GM19397 (cell line): ENCODE data around the gene SLC4A7.
"Not testable (repeated sequence)": the region's sequence is repeated elsewhere in the genome, so short reads cannot be mapped to it uniquely, and the experiment has no call there.

Source experiments
- ATAC-seq: cut with Tn5 transposase; IDR thresholded peaks from one replicate; pipeline ENCODE4 v1.9.1; 2021; ENCODE audit warnings: mild to moderate bottlenecking, moderate library complexity; ENCODE audit not compliant: unreplicated experiment

The SLC4A7 gene

DNA sequence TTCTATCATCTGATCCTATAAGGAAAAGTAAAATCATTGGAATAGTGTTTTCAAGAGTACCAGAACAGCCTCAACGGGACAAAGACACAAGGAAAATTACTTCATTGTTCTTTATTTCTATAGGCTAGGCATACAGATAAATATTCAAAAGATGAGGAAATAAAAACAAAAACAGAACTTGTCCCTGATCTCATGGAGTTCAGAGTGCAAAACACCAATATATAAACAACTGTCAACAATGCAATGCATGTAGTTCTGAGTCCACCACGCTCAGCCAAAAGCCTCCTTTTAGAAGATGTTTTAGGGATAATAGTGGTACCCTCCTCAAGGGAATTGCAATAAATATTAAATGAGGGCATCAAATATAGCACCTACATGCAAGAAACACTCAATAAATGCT lies 4.6 kb upstream of the SLC4A7 start:
- ATAC-seq, result no peak

DNA sequence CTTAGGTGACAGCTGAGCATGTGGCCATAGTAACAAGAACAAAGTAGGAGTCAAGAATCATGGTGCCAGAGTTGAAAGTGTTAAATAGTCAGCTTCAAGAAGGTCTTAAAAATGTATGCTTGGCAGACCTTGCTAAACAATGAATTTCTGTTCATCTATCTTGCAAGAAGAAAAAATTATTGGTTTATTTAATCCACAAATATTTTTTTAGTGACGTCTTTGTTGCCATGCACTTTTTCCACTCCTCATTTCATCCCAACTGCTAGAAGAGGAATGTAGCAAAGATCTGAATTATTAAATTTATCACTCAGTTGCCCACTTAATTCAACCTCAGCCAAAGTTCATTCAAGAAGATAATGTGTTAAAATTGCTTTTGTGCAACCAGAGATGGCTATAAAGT lies 3.2 kb upstream of the SLC4A7 start:
- ATAC-seq, result no peak

DNA sequence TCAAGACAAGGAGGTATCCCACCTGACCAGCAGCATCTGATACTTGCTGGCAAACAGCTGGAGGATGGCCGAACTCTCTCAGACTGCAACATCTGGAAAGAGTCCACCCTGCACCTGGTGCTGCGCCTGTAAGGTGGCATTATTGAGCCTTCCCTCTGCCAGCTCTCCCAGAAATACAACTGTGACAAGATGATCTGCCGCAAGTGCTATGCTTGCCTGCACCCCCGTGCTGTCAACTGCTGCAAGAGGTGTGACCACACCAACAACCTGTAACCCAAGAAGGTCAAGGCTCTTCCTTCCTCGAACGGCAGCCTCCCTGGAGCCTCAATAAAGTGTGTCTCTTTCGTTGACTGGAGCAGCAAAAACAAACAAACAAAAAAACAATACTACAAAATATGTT lies 2.2 kb upstream of the SLC4A7 start:
- ATAC-seq, result no peak

DNA sequence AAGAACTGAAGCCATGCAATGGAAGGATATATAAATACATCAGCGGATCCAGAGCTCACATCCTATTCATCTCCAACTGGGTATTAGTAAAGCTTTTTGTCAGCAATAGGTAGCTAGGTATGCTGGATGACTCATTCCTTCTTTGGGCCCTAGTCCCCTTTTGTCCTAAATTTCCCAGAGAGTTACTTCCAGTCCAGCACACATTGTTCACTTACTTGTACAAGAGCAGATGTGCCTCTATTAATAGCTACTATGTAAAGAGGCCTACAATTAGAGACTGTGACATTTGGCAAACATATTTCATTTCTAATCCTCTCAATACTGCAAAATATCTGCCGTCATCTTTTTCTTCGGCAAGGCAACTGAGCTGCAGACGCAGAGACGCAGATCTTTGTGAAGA lies 1.7 kb upstream of the SLC4A7 start:
- no peak for ATAC-seq

DNA sequence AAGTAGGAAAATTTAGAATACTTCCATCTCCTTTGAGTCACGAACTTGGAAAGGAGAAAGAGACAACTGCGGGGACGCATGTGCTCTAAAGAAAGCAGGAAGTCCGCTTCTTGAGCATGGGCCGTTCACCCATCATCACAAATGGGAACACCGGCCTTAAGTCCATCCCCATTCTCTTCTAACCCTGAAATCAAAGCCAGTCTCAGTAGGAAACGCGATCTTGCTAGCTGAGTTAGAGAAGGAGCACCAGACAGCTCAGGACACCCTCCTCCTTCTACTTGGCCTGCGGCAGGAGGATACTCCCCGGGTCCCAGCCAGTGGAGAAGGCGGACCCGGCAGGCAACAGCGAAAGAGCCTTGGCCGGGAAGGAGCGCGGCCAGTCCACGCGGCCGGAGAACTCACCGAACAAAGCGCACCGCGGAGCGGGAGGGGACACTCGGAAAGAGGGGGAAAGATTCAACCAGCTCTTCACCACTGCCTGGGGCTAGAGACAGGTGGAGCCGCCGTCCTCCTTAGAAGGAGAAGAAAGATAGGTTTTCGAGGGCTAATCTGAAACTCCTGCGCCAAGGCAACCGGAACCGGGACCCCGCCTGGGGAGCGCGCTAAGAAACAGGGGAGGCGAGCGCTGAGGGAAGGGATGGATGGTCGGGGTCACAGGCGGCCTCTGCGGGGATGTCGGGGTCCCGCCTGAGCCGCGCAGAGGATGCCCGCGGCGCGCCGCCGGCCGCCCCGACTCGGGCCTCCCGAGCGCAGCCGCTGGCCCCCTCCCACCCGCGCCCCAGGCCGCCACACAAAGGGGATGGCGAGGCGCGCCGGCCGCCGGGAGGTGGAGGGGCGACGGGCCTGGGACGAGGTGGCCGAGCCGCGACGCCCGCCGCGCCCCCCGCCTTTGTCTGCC lies 818 bp downstream of the SLC4A7 start:
- ATAC-seq, result peak; percentile 22

DNA sequence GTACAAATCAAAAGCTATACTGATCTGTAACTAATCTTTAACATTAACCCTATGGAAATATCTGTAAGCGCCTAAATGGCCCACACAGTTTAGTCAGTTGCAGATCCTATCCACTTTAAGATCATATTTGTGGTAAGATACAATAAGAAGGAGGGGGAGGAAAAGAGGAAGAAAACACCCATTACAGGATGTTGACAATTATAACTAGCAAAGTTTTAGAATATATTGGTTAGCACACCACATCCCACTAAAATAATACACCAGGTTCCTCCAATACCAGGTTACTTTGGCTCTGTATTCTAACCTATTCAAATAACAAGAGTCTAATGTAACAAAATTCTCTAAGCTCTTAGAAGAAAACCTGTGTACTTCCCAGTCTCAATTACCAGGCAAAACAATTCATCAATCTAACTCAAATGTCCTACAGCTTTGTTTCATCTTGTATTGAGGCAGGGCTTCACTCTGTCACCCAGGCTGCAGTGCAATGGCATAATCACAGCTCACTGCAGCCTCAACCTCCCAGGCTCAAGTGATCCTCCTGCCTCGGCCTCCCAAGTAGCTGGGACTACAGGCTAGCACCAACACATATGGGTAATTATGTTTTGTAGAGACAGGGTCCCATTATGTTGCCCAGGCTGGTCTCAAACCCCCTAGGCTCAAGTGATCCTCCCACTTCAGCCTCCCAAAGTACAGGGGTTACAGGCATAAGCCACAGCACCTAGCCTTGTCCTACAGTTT lies 4.2 kb downstream of the SLC4A7 start:
- no peak for ATAC-seq

DNA sequence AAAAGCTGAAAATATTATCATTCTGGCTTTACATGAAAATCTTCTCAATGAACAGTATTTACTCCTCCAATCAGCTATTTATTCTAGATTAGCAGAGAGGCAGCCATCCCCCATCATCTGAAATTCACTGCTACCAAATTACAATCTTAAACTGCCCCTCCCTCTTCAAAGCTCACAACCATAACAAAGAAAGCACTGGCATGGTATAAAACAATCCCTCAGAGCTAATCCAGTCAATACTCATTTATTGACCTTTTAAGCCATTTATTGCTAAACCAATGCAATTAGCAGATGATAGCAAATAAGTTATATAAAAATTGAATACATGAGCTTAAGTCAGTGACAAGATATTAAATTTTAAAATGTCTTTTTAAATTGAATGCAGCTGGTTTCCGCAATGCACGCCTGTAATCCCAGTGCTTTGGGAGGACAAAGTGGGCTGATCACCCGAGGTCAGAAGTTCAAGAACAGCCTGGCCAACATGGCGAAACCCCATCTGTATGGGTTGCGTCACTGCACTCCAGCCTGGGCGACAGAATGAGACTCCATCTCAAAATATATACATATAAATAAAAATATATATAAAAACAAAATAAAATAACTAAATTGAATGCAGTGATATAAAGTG lies 12.1 kb downstream of the SLC4A7 start:
- ATAC-seq, result no peak

DNA sequence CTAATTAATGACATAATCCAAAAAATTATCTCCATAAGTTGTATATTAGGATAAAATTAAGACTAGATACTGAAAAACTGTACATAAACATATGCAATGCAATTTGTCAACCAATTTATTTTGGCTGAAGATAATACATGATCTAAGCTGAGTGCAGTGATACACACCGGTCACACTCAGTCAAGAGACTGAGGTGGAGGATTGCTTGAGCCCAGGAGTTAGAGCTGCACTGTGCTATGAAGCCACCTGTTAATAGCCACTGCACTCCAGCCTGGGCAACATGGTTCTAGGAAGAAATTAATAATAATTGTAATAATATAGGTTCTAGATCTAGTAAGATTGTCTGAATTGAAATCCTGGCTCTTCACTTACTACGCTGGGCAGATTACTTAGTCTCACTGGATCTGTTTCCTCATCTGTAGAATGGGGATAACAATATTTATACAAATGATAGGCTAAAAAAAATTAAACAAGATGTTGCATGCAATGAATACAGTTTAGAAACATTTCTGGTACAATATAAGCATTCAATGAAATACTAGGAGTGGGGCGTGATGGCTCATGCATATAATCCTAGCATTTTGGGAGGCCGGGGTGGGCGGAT lies 15.8 kb downstream of the SLC4A7 start:
- ATAC-seq, result no peak

DNA sequence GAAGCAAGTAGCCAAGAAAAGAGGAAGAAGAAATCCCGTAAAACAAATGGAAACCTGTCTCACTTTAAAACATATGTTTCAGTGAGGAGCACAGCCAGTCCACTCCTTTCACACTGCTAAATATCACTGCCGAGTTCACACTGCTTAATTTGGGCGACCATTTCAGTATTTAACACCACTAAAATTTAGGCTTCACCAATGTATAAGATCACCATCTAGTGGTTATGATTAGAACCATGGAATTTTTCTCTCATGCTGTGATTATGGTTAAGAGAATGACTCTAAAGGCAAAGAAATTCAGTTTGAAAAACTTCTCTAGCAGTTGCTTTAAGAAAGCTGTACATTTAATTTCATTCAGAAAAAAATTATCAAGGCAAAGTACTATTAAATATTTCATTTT lies 16.6 kb downstream of the SLC4A7 start:
- peak; percentile 68 for ATAC-seq

DNA sequence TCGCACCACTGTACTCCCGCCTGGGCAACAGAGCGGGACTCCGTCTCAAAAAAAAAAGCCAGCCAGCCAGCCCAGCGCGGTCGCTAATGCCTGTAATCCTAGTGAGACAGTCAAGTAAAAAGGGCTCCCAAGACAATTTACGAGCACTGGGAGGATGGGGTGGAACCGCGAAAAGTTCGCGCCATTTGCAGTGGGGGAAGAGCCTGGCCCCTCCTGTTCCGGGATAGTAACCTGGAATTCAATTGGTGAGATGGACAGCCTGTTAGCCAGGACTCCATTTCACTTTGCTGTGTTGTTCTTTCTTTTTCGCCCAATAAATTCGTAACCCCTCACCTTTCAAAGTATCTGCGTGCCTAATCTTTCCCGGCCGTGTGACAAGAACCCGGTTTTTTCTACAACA lies 19.5 kb downstream of the SLC4A7 start:
- no peak for ATAC-seq

DNA sequence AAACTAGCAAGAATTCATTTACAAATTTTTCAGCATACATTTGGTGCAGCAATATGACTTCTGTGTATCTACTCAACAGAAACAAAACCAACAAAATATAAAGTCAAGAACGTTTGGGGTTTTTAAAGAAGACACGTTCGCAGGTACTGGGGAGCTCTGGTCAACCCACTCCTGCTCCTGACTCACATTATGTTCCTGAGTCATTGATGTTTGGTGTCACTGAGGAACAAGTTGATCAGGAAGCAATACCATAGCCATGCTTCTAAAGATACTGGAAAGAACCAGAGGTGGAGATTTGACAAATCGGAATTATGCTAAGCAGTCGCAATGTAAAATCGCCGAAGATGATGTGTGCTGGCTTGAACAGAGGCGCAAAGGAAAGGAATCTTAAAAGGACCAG lies 22.0 kb downstream of the SLC4A7 start:
- no peak for ATAC-seq

DNA sequence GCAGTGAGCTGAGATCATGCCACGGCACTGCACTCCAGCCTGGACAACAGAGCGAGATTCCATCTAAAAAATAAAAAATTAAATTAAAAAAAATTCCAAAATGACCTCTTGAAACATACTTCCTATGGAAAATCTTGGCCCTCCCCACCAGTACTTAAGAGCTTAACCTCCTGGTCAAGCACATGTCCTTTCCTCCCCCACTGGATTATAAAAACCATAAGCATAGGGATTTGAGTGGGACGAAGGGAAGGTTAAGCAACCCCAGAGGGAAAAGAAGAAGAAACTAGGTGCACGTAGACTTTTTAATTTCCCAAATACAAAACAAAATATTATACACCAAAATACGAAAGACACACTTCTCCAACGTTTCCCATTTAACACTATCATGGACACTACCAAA lies 25.3 kb downstream of the SLC4A7 start:
- ATAC-seq, result no peak

DNA sequence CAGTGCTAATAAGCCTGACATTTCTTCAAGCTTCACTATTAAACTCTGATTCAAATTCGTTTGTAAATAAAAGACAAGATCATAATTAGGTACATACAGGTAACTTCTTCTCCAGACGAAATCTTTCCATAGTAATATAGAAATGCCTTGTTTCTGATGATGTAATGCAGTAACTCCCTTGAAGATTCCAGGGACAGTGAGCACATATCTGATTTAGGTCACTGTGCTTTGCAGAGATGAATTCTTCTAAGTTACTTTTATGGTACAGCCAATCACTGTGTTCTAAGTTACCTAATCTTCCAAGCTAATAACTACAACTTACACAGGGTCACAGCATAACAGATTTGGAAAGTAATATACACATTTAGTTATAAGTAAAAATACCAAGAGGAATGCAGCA lies 27.6 kb downstream of the SLC4A7 start:
- no peak for ATAC-seq

DNA sequence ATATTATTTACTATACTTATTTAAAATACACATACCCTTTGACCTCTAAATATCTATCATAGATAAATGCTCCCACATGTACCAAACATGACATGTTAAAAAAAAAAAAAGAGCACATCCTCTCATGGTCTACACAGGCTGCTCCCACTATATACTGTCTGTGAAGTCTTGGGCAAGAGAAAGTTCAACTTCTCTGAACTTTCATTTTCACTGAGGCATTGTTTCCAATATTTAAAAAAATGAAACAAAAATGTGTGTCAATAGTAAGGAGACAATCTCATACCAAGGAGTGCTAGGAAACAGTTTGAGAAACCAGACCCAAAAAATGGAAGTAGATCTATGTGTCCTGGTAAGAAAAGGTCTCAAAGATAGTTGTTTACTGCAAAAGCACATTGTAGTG lies 29.3 kb downstream of the SLC4A7 start:
- ATAC-seq, result no peak

DNA sequence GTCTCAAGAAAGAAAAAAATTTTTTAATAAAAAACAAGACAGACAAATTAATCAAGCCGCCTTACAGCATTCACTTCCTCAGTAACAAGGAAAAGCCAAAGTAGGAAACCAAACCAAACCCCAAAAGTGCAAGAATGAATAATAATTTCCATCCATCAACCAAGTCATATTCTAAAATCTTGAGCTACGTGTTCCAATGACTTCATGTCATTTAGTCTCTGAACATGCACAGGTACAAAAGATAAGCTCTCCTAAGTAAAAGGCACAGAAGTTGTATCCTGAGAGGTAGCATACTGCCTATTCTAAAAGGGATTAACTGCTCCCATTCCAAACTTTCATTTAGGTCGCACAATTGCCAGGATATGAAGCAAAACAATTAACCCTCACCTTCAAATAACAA lies 29.7 kb downstream of the SLC4A7 start:
- no peak for ATAC-seq

DNA sequence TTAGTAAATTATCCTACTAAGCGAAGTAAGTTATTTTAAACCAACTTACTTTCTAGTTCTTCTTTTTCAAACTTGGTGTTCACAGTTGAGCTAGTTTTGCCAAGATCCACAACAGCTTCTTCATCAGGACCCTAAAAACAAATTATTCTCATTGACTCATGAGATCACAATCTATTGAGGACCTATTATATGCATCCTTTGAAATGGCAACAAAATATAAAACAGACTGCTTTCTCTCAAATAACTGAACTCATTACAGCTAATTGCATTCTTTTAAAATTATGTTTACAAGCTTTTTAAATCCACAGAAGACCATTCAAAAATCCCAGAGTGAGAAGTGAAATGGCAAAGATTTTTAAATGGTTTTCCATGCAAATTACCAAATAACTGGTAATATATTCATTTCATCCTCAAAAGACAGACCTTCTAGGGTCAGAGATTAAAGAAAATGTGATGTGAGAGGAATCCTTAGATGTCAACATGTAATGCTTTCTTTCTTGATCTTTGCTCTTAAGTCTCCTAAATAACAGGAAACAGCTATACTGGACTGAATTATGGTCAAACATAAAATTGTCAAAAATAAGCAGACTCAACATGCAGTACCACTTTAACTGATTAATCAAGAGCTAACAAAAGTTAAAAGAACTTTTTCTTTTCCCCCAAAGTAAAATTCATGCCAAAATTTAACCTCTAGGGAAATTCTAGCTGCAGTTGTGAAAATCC lies 31.7 kb downstream of the SLC4A7 start:
- ATAC-seq, result no peak

DNA sequence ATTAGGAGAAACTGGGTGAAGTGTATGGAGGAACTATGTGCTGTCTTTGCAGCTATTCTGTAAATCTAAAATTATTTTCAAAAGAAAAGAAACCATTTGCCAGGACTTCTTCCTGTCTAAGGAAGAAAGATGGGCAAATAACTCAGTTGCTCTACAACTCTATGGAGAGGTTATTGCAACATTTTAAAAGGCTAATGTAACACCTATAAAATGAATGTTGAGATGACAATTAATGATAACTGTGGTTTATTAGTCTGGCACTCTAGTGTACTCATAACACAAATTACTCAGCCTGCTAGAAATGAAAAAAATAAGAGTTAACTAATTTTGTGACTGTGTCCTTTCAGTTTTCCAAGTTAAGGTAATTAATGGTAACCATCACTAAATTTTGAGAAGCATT lies 32.3 kb downstream of the SLC4A7 start:
- no peak for ATAC-seq

DNA sequence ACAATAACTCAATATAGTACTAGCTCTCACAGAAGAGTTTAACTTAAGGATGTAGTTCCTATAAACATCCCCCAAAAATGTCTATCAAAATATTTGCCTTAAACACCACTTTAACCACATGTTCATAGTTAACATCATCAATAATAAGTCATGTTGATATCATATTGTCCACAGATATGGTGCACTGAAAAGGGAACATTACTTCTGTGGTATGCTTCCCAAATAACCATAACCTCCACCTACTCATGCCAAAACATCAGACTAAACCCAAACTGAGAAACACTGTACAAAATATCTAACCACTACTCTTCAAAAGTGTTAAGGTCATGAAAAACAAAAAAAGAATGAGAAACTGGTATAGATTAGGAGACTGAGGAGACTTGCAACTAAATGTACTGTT lies 32.9 kb downstream of the SLC4A7 start:
- ATAC-seq, result no peak

DNA sequence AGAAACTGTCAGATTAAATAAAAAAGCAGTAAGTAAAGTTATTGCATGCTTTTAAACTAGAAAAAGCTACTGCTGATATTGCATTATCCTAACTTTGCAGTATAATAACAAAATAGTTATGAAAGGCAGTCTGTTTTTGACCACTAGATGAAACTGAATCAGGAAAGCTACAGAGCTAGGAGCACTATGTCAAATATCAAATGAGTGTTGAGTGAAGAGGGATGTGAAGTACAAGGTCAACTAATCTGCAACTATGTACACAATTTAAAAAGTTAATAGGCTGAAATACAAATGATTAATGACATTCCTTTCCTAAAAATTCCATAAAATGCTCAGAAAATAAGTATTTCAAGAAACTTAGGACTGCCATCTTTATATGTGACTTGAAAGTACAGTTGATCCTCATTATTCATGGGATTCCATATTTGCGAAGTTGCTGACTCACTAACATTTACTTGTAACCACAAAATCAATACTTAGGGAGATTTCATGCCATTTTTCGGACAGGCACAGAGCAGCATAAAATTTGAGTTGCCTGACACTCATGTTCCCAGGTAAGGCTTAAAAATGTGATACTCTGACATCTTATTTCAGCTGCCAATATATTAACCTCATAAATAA lies 34.5 kb downstream of the SLC4A7 start:
- ATAC-seq, result no peak

DNA sequence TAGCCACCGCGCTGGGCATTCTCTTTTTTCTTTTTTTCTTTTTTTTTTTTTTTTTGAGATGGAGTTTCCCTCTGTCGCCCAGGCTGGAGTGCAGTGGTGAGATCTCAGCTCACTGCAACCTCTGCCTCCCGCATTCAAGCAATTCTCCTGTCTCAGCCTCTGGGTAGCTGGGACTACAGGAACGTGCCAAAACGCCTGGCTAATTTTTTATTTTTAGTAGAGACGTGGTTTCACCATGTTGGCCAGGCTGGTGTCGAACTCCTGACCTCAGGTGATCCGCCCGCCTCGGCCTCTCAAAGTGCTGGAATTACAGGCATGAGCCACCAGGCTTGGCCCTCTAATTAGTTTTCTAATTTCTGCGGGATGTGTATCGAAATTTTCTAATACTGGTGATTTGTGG lies 41.2 kb downstream of the SLC4A7 start:
- ATAC-seq, result not testable (repeated sequence)
